Activated CD8-positive, alpha-beta memory T cell treated with anti-CD3 and anti-CD28 coated beads, Interleukin-2, amount 10 ng/mL, durations not matched to agents 7 days and 5 days (primary cell): ENCODE results near the gene BMPER. TPM values are rescaled to one million over a fixed set of nuclear protein-coding genes. Genes with fewer than 3 reads are reported as not detected.

ENCODE experiments used
- ATAC-seq: fragments of 150-1000 bp; cut with Tn5 transposase; one replicate; pipeline ENCODE4 v1.10.0; 2021; ENCODE audit warnings: moderate library complexity
- CTCF ChIA-PET: fragments of 350-600 bp; sonication (Branson Sonifier 250); formaldehyde crosslinking; loops from one replicate; lab custom pipeline; 2021; ENCODE audit warnings: antibody characterized with exemption; lab: Charles Lee
- DNase-seq: peaks from one replicate; pipeline ENCODE4 v3.0.0-alpha.2; 2020
- H3K27ac Mint-ChIP-seq: one replicate; pipeline ENCODE4 v1.8.0; 2021; ENCODE audit warnings: mild to moderate bottlenecking, mixed read lengths
- H3K27me3 Mint-ChIP-seq: one replicate; pipeline ENCODE4 v1.8.0; 2021; ENCODE audit warnings: mixed read lengths
- H3K36me3 Mint-ChIP-seq: one replicate; pipeline ENCODE4 v1.8.0; 2021; ENCODE audit warnings: mild to moderate bottlenecking, mixed read lengths
- H3K4me1 Mint-ChIP-seq: one replicate; pipeline ENCODE4 v1.8.0; 2021; ENCODE audit warnings: mixed read lengths
- H3K4me3 Mint-ChIP-seq: one replicate; pipeline ENCODE4 v1.8.0; 2021; ENCODE audit warnings: mild to moderate bottlenecking, moderate library complexity, mixed read lengths
- H3K9me3 Mint-ChIP-seq: one replicate; pipeline ENCODE4 v1.8.0; 2022; ENCODE audit warnings: low read depth, mixed read lengths
- total RNA-seq, 2 experiments: library from RNA; stranded (reverse); gene quantifications; one replicate each; pipeline ENCODE4 v1.2.3, GENCODE V29; 2021

The BMPER gene
- total RNA-seq, 2 experiments from 2014 or later: not detected

DNA sequence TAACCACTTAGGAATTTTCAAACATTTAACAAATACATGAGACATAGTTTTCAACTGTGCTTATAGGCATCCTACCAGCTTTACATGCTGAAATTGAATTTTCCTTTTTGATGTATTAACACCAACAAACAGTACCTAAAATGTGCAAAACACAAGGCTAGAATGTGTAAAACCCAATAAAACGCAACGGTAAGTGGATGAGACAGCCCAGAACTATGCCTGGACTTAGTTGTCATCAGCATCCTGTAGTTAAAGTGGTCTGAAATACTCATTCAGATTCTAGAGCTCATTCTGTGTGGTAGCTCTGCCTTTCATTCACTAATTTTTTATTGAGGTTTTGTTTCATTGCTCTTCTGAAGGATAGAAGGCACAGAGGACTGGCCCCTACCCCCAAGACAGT lies 137.1 kb downstream of the BMPER start:
- Mint-ChIP-seq H3K4me3 (no peak overlapping the region), H3K36me3 (no peaks in the 10 kb centered on the region), H3K9me3 (no peaks in the 10 kb centered on the region), H3K27ac (no peak overlapping the region), H3K4me1 (no peaks in the 10 kb centered on the region), H3K27me3 (no peaks in the 10 kb centered on the region)
- ATAC-seq (no peak), DNase-seq (no peak)
- CTCF ChIA-PET: no interaction called here

DNA sequence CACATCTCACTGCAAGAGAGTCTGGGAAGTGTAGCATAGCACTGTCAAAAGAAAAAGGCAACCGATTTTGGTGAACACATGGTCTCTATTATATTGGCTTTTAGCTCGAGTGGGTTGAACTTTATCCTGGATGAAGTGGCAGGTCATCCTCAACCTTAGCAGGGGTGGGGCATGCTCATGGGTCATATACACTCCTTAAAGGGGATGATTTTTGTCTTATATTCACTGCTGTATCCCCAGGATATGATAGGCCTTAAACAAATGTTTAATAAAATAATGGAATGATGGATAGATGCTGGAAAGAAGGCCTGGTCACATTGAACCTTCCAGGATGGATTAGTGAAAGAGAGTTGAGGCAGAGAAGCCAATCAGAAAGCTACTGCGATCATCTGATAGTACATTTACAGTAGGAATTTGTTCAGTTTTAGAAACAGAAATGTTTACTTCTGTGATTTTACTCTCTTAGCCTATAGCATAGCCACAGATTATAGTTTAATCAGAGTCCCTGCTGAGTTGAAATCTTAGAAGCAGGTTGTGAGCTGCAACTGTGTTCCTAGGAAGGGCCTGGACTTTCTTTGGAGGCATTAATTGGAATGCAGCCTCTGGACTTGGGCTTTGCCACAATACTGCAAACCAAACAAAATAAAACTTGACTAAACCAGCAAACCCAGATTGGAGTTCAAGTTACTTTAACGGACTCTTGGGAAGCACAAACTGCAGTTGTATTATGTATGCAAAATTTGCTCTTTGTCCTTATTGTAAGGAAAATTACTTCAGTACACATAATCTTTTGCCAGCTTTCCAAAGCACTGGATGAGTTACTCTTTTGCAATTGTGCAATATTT lies 138.3 kb downstream of the BMPER start:
- CTCF ChIA-PET: no interaction called here
- ATAC-seq: no peak
- H3K4me3 Mint-ChIP-seq: no peak overlapping the region

DNA sequence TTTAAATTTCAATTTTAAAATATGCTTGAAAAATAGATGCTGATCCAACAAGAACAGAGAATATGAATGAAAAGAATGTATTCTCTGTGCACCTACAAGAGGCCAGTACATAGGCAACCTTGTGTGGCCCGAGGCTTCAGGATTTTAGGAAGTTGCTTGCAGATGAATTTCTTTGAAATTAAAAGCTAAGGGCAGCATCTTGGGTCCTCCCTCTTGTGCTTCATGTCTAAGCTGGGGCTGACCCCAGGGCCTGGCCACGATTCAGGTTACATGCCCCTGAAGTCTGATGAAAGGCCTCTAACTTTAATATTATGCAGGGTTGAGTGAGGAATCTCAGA lies 138.9 kb downstream of the BMPER start:
- ATAC-seq (no peak), DNase-seq (no peak)
- H3K9me3 Mint-ChIP-seq: no peaks in the 10 kb centered on the region
- H3K4me3 Mint-ChIP-seq: no peak overlapping the region
- H3K27ac Mint-ChIP-seq: no peak overlapping the region
- no peaks in the 10 kb centered on the region for H3K27me3 Mint-ChIP-seq
- CTCF ChIA-PET: no interaction called here
- H3K36me3 Mint-ChIP-seq: no peaks in the 10 kb centered on the region
- no peaks in the 10 kb centered on the region for H3K4me1 Mint-ChIP-seq

More for the DNA sequence above, 138.3 kb downstream of the BMPER start:
- Mint-ChIP-seq H3K36me3 (no peaks in the 10 kb centered on the region), H3K4me1 (no peaks in the 10 kb centered on the region), H3K27me3 (no peaks in the 10 kb centered on the region), H3K27ac (no peak overlapping the region), H3K9me3 (no peaks in the 10 kb centered on the region)
- no peak for DNase-seq

DNA sequence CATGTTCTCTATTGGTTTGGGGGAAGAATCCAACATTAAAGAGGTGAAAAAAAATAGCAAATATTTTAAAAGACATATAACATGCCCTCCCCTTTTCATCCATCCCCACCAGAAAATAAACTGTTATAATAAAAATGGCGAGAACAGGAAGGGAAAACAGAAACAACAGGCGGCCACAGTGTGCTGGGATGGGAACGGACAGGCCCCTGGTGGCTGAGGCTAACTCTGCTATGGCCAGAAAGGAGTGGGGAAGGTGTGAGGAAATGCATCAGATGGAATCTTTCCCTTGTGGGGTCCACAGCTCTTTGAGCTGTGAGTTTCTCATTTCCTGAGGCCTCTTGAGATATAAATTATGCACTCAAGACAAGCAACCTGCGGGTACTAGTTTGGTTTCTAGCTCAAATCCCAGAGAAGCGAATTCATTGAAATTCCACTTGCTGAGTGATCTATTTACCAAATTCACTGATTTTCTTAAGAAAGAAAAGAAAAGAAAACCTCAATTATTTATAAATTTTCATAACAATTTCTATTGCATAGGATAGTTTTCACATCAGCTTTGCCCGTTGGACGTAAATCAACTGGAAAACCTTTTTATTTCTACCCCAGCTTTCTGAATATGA lies 139.5 kb downstream of the BMPER start:
- Mint-ChIP-seq H3K9me3 (no peaks in the 10 kb centered on the region), H3K4me1 (no peaks in the 10 kb centered on the region)
- CTCF ChIA-PET: no interaction called here

DNA sequence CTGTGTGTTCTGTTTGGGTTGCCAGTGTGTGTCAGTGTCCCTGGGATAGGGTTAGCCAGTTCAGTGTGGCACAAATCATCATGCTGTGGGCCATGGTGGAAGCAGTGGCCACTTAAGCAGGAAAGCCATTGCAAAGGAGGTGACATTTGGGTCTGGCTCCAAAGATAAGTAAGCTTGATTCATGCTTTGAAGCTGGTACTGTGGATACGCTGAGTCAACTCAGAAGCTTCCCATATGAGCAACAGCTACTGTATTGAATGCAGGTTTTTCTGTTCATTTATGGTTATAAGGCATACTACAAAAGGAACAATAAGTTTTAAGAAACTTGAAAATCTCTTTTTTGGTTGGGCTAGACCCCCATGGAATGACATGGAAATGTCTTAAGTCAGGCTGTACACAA lies 143.1 kb downstream of the BMPER start:
- Mint-ChIP-seq H3K27ac (no peak overlapping the region), H3K27me3 (no peaks in the 10 kb centered on the region), H3K36me3 (no peaks in the 10 kb centered on the region), H3K4me1 (no peaks in the 10 kb centered on the region), H3K4me3 (no peak overlapping the region), H3K9me3 (no peaks in the 10 kb centered on the region)
- no peak for ATAC-seq
- CTCF ChIA-PET: no interaction called here
- DNase-seq: no peak

More for the DNA sequence above, 139.5 kb downstream of the BMPER start:
- Mint-ChIP-seq H3K4me3 (no peak overlapping the region), H3K27me3 (no peaks in the 10 kb centered on the region), H3K36me3 (no peaks in the 10 kb centered on the region), H3K27ac (no peak overlapping the region)
- DNase-seq (no peak), ATAC-seq (no peak)

DNA sequence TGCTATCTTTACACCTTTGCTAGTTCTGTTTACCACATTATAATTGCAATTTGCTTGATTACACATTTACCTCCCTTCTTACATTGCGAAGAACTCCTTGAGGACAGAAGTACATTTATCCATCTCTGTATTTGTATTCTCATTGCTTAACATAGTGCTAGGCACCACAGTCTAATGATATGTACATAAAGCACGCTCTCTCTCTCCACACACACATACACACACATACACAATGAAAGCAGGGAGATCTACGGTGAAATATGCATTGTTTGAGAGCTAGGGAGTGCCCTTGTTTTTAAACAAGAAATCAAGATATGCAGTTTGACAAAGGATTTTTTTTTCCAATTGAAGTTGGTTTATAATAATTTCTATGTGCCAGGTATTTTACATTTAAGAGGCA lies 148.7 kb downstream of the BMPER start:
- no peaks in the 10 kb centered on the region for H3K4me1 Mint-ChIP-seq
- H3K27ac Mint-ChIP-seq: no peak overlapping the region

DNA sequence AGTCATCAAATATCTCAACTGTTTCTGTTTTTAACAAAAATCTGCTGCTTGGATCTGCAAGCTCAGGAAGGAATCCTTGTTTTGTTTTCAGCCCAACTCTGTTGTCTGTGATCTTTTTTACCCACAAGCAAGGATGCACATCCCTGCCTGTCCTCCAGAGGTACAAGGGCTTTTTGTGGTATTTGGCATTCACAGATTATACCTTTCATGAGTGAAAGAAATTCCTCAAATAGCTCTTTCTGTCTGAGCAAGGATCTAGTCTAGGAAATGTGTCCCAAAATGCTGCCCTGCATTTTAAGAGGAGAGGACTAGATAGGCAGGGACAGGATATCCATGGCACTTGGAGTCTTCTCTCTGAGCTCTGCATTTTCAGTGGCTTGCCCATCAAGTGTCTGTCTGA lies 151.8 kb downstream of the BMPER start:
- Mint-ChIP-seq H3K4me3 (no peak overlapping the region), H3K9me3 (no peaks in the 10 kb centered on the region), H3K4me1 (no peaks in the 10 kb centered on the region), H3K36me3 (no peaks in the 10 kb centered on the region), H3K27ac (no peak overlapping the region), H3K27me3 (no peaks in the 10 kb centered on the region)
- no peak for ATAC-seq
- CTCF ChIA-PET: no interaction called here
- no peak for DNase-seq

More for the DNA sequence above, 148.7 kb downstream of the BMPER start:
- CTCF ChIA-PET: no interaction called here
- ATAC-seq (no peak), DNase-seq (no peak)
- Mint-ChIP-seq H3K27me3 (no peaks in the 10 kb centered on the region), H3K4me3 (no peak overlapping the region), H3K9me3 (no peaks in the 10 kb centered on the region), H3K36me3 (no peaks in the 10 kb centered on the region)

DNA sequence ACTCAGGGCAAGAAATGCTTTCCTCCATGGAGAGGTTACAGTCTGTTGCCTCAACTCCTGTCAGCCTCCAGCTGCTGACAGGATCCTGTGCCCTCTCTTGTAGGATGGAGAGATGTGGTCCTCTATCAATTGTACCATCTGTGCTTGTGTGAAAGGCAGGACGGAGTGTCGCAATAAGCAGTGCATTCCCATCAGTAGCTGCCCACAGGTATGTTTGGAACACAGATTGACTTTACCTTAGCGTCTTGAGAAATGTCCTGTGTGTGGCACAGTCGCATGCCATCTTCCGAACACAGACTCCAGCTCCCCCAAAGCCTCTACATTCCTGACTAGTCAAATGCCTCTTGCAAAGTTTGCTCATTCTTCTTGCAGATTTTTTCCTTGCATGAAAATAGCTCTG lies 152.6 kb downstream of the BMPER start:
- H3K9me3 Mint-ChIP-seq: no peaks in the 10 kb centered on the region
- no peak overlapping the region for H3K4me3 Mint-ChIP-seq
- H3K27ac Mint-ChIP-seq: no peak overlapping the region
- ATAC-seq (no peak), DNase-seq (no peak)
- no peaks in the 10 kb centered on the region for H3K36me3 Mint-ChIP-seq
- H3K4me1 Mint-ChIP-seq: no peaks in the 10 kb centered on the region
- H3K27me3 Mint-ChIP-seq: no peaks in the 10 kb centered on the region
- CTCF ChIA-PET: no interaction called here

DNA sequence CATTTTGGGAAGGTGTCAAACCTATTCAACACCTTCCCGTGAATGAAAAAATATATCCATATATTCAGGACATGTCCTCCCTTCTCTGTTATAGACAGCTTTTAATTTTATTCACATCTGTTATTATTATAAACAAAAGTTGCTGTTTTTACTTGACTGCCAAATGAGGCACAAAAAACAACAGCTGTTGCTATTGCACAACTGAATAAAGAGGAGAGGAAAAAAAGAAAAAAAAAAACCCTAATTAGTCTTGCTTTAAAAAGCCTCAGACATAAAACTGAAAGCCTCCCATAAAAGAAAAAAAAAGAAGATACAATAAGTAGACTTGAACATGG lies 153.4 kb downstream of the BMPER start:
- H3K9me3 Mint-ChIP-seq: no peaks in the 10 kb centered on the region
- H3K27me3 Mint-ChIP-seq: no peaks in the 10 kb centered on the region

DNA sequence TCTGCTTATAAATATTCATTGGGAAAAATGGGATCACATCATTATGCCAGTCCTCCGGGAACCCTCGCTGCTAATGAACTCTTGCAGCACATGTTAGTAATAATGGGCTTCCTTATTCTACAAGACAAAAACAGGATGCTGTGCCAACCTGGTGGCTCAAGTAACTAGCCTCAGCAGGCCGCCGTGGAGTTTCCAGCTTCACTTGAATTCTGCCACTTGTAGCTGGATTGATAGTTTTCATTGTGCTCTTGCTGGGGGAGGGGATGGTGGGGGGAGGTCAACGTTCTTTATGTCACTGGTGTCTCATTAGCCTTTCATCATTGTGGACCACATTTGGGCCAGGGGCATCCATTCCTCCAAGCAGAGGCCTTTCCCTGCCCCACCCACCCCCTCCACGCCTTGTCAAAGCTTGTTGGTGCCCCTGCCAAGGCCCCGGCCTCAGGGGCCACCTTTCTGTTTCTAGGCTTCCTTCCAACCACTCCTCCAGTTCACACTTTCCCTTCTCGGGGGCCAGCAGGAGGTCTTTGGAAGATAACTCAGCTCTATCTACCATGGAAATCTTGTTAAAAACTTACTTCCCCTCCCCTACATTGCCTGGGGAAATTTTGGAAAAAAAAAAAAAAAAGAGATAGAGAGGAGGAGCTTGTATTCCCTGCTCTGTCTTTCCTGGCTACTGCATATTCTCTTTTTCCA lies 153.9 kb downstream of the BMPER start:
- Mint-ChIP-seq H3K27me3 (no peaks in the 10 kb centered on the region), H3K4me3 (no peak overlapping the region), H3K27ac (no peak overlapping the region), H3K36me3 (no peaks in the 10 kb centered on the region), H3K4me1 (no peaks in the 10 kb centered on the region), H3K9me3 (no peaks in the 10 kb centered on the region)
- CTCF ChIA-PET: no interaction called here
- ATAC-seq: no peak
- DNase-seq: no peak

More for the DNA sequence above, 153.4 kb downstream of the BMPER start:
- DNase-seq (no peak), ATAC-seq (no peak)
- Mint-ChIP-seq H3K36me3 (no peaks in the 10 kb centered on the region), H3K4me1 (no peaks in the 10 kb centered on the region), H3K4me3 (no peak overlapping the region), H3K27ac (no peak overlapping the region)
- CTCF ChIA-PET: no interaction called here

DNA sequence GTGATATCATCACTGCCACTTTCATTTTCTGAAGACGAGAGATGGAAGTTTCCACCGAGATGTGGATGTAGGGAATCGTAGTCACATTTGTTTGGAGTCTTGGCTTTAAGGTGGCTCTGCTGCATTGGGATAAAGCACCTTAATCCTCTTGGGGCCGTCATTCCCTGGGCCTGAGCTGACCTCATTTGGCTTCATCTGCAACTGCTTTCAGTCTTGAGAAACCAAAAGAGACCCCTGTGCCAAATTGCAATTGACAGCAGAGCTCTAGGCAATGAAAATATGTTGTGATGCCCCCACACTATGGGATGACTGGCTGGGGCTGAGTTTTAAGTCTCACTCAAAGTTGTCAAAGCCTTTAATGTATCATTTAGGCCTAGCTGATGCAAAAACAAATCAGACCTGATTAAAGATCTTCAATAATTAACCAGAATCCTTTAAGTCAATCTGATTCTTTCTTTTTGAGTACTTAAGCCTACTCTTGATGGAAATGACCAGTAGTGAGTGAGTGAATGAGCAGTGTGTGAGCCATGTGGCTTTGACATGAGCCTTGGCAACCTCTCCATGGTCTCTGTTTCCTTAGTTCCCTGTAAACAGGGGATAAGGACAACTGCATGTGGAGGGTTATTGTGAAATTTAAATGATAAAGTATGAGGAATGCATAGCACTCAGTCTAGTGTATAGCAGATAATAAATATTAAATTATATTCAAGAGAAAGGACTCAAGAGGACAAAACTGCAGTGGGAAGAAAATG lies 155.0 kb downstream of the BMPER start:
- ATAC-seq: no peak
- H3K4me3 Mint-ChIP-seq: no peak overlapping the region
- no peaks in the 10 kb centered on the region for H3K36me3 Mint-ChIP-seq
- H3K4me1 Mint-ChIP-seq: no peaks in the 10 kb centered on the region
- no peaks in the 10 kb centered on the region for H3K9me3 Mint-ChIP-seq
- CTCF ChIA-PET: no interaction called here
- H3K27me3 Mint-ChIP-seq: no peaks in the 10 kb centered on the region
- DNase-seq: no peak
- no peak overlapping the region for H3K27ac Mint-ChIP-seq

DNA sequence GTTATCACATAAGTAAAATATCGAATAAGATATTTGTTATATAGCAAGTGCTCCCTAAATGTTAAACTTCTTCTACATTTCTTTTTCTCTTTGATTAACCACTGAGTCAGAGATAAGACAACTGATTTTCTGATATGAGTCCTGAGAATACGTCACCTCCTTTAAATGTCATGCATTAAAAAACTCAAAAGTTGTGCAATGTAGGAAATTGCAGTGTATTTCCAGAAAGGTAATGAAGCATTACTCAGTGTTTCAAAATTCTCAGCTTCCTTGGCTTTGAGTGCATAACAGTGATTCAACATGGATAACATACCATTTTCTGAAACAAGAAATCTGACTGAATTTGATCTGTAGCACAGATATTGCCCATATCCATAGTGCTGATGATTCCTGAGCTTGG lies 155.8 kb downstream of the BMPER start:
- ATAC-seq (no peak), DNase-seq (no peak)
- Mint-ChIP-seq H3K9me3 (no peaks in the 10 kb centered on the region), H3K4me3 (no peak overlapping the region), H3K27me3 (no peaks in the 10 kb centered on the region), H3K36me3 (no peaks in the 10 kb centered on the region), H3K27ac (no peak overlapping the region), H3K4me1 (no peaks in the 10 kb centered on the region)
- CTCF ChIA-PET: no interaction called here

DNA sequence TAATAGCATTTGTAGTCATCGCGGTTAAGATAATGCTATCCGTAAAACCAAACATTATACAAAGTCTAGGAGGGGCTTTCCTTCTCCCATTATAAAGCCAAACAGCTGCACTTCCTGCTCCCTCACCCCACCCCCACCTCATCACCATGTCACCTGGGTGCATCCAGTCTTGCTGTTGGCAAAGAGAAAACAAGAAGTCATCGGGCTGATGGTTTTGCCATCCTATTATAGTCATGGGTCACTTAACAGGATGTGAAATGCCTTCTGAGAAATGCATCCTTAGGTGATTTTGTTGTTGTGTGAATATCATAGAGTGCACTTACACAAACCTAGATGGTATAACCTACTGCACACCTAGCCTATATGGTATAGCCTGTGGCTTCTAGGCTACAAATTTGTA lies 157.0 kb downstream of the BMPER start:
- ATAC-seq (no peak), DNase-seq (no peak)
- CTCF ChIA-PET: no interaction called here
- H3K4me3 Mint-ChIP-seq: no peak overlapping the region
- H3K27me3 Mint-ChIP-seq: no peaks in the 10 kb centered on the region
- no peaks in the 10 kb centered on the region for H3K36me3 Mint-ChIP-seq
- H3K9me3 Mint-ChIP-seq: no peaks in the 10 kb centered on the region
- H3K4me1 Mint-ChIP-seq: no peaks in the 10 kb centered on the region
- H3K27ac Mint-ChIP-seq: no peak overlapping the region
